ENCODE measurements around the gene DUOXA1.
"Not testable (repeated sequence)": the region's sequence is repeated elsewhere in the genome, so short reads cannot be mapped to it uniquely, and the experiment has no call there.

Gene DUOXA1

GRCh38 chr15:45112143-45112590 is 17.5 kb downstream of the DUOXA1 start:
- no peak for DNase-seq

GRCh38 chr15:45111390-45112142 is 18.1 kb downstream of the DUOXA1 start:
- DNase-seq: no peak

GRCh38 chr15:45110256-45110820 is 19.3 kb downstream of the DUOXA1 start:
- DNase-seq: no peak

GRCh38 chr15:45107941-45108630 is 21.6 kb downstream of the DUOXA1 start:
- no peak for DNase-seq

- no peak for DNase-seq
Measured at GRCh38 chr15:45106002-45106790, 23.5 kb downstream of the DUOXA1 start.

GRCh38 chr15:45105586-45105985 is 24.1 kb downstream of the DUOXA1 start:
- no peak for DNase-seq

GRCh38 chr15:45104170-45104569 is 25.5 kb downstream of the DUOXA1 start:
- DNase-seq: not testable (repeated sequence)

GRCh38 chr15:45102226-45102625 is 27.5 kb downstream of the DUOXA1 start:
- no peak for DNase-seq

GRCh38 chr15:45101749-45102148 is 27.9 kb downstream of the DUOXA1 start:
- DNase-seq: no peak

- no peak for DNase-seq
Measured at GRCh38 chr15:45100884-45101625, 28.6 kb downstream of the DUOXA1 start.

GRCh38 chr15:45099549-45100165 is 30.0 kb downstream of the DUOXA1 start:
- no peak for DNase-seq

- no peak for DNase-seq
Measured at GRCh38 chr15:45097466-45097865, 32.2 kb downstream of the DUOXA1 start.

GRCh38 chr15:45095661-45096060 is 34.0 kb downstream of the DUOXA1 start:
- DNase-seq: no peak

GRCh38 chr15:45094358-45094730 is 35.3 kb downstream of the DUOXA1 start:
- no peak for DNase-seq

GRCh38 chr15:45093622-45094357 is 35.9 kb downstream of the DUOXA1 start:
- no peak for DNase-seq

GRCh38 chr15:45093013-45093412 is 36.7 kb downstream of the DUOXA1 start:
- no peak for DNase-seq

GRCh38 chr15:45091576-45091975 is 38.1 kb downstream of the DUOXA1 start:
- no peak for DNase-seq

- DNase-seq: no peak
Measured at GRCh38 chr15:45091161-45091560, 38.5 kb downstream of the DUOXA1 start.

GRCh38 chr15:45089712-45090373 is 39.8 kb downstream of the DUOXA1 start:
- no peak for DNase-seq

GRCh38 chr15:45088801-45089711 is 40.6 kb downstream of the DUOXA1 start:
- DNase-seq: no peak
